ENCODE results near the gene TAS2R14.
A peak's percentile ranks its signal among the peaks of the same experiment; 100 is the strongest.

Gene TAS2R14

DNA sequence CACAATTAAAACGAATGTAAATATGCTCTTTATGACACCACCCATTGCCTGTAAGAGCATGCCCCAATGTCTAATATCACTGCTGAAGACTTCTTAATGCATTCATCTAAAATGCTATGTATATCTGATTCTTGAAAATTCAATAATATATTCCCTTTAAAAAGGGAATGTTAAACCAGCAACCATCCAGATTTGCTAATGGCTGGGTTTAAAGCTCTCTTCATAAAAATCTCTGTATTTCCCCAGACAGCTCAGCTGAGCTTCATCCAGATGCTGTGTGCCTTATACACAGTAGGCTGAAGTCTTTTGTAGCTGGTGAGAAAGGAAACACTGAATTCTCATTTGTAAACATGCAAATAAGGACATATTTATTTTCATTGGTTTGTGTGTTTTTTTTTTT lies at the start of gene TAS2R14:
Gene TAS2R14, minus strand, starts transcription at position 101 of the 400 bp plus-strand sequence. Its CDS starts 56 bp downstream, at position 45.
- DNase-seq (ENCODE audit: extremely low read depth, insufficient read length): no peak
- Histone ChIP-seq H3K27me3 (replicated peaks; ENCODE audit: control insufficient read depth, insufficient read depth, low read length) (no peaks in the 10 kb centered on the region), H3K36me3 (ENCODE audit: control insufficient read depth, insufficient read depth, low read length) (no peaks in the 10 kb centered on the region), H3K4me3 (replicated peaks; ENCODE audit: low read depth, low read length) (no peak within 1 kb of the TSS)
- TF ChIP-seq, protein P1, sequence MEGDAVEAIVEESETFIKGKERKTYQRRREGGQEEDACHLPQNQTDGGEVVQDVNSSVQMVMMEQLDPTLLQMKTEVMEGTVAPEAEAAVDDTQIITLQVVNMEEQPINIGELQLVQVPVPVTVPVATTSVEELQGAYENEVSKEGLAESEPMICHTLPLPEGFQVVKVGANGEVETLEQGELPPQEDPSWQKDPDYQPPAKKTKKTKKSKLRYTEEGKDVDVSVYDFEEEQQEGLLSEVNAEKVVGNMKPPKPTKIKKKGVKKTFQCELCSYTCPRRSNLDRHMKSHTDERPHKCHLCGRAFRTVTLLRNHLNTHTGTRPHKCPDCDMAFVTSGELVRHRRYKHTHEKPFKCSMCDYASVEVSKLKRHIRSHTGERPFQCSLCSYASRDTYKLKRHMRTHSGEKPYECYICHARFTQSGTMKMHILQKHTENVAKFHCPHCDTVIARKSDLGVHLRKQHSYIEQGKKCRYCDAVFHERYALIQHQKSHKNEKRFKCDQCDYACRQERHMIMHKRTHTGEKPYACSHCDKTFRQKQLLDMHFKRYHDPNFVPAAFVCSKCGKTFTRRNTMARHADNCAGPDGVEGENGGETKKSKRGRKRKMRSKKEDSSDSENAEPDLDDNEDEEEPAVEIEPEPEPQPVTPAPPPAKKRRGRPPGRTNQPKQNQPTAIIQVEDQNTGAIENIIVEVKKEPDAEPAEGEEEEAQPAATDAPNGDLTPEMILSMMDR (IDR thresholded peaks at IDR 0.05; ENCODE audit: insufficient read depth, low read length, poor library complexity, severe bottlenecking): no peak

GRCh38 chr12:10986812-10987211 lies 47.7 kb upstream of the TAS2R14 start, which contains the start of gene TAS2R50:
Gene TAS2R50, minus strand, starts transcription at chr12:10986912. Its CDS starts 52 bp downstream, at chr12:10986860.
- no peak for DNase-seq (ENCODE audit: extremely low read depth, insufficient read length)
- H3K4me3 ChIP-seq (replicated peaks; ENCODE audit: low read depth, low read length): no peak within 1 kb of the TSS
- H3K27me3 ChIP-seq (replicated peaks; ENCODE audit: control insufficient read depth, insufficient read depth, low read length): no peaks in the 10 kb centered on the region
- TF ChIP-seq, protein P1 (IDR thresholded peaks at IDR 0.05; ENCODE audit: insufficient read depth, low read length, poor library complexity, severe bottlenecking): no peak
- H3K36me3 ChIP-seq (ENCODE audit: control insufficient read depth, insufficient read depth, low read length): no peaks in the 10 kb centered on the region

DNA sequence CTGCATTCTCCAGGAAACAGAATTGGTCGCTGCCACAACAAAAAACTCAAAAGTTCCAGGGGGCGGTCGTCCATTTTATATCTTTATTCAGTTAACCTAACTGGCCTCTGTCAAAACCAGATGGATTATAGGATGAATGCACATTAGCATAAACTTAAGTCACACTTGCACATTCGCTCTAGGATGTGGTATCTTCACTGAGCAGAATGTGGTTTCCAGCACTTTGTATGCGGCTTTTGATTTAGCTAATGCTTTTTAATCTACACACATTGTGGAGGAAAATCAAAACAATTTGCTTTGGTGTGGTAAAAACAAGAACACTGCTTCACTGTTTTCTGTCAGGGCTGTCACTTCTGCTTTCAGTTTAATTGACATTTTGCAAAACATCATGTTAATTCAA lies 43.2 kb upstream of the TAS2R14 start:
- Histone ChIP-seq H3K36me3 (ENCODE audit: control insufficient read depth, insufficient read depth, low read length) (no peaks in the 10 kb centered on the region), H3K4me3 (replicated peaks; ENCODE audit: low read depth, low read length) (no peak overlapping the region), H3K27me3 (replicated peaks; ENCODE audit: control insufficient read depth, insufficient read depth, low read length) (no peaks in the 10 kb centered on the region)
- DNase-seq (ENCODE audit: extremely low read depth, insufficient read length): peak; percentile 15
- TF ChIP-seq, protein P1 (IDR thresholded peaks at IDR 0.05; ENCODE audit: insufficient read depth, low read length, poor library complexity, severe bottlenecking): no peak

DNA sequence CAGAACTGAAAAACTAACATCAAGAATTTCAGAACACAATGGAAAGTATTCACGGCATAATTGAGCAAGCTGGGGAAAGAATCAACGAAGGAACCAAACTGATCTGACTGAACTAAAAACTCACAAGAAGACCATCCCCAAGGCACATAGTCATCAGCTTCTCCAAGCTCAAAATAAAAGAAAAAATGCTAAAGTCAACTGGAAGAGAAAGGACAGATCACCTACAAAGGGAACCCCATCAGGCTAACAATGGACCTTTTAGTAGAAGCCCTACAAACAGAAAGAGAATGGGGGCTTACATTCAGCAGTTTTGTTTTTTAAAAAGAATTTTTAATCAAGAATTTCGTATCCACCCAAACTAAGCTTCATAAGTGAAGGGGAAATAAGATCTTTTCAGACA lies 35.9 kb upstream of the TAS2R14 start:
- Histone ChIP-seq H3K27me3 (replicated peaks; ENCODE audit: control insufficient read depth, insufficient read depth, low read length) (no peaks in the 10 kb centered on the region), H3K36me3 (ENCODE audit: control insufficient read depth, insufficient read depth, low read length) (no peaks in the 10 kb centered on the region; the same call in 1 of the 2 replicates), H3K4me3 (replicated peaks; ENCODE audit: low read depth, low read length) (no peak overlapping the region)
- no peak for DNase-seq (ENCODE audit: extremely low read depth, insufficient read length)
- TF ChIP-seq, protein P1 (IDR thresholded peaks at IDR 0.05; ENCODE audit: insufficient read depth, low read length, poor library complexity, severe bottlenecking): no peak

GRCh38 chr12:10968765-10969456 lies 29.8 kb upstream of the TAS2R14 start:
- DNase-seq (ENCODE audit: extremely low read depth, insufficient read length): no peak
- TF ChIP-seq, protein P1 (IDR thresholded peaks at IDR 0.05; ENCODE audit: insufficient read depth, low read length, poor library complexity, severe bottlenecking): no peak
- Histone ChIP-seq H3K27me3 (replicated peaks; ENCODE audit: control insufficient read depth, insufficient read depth, low read length) (no peaks in the 10 kb centered on the region), H3K36me3 (ENCODE audit: control insufficient read depth, insufficient read depth, low read length) (no peaks in the 10 kb centered on the region; the same call in 1 of the 2 replicates), H3K4me3 (replicated peaks; ENCODE audit: low read depth, low read length) (no peak overlapping the region)
